Hematopoietic multipotent progenitor cell treated with erythropoietin and hydrocortisone succinate and interleukin-3 and kit ligand, for 17 days (in vitro differentiated cells): ENCODE results near the gene SPECC1.
A peak's percentile ranks its signal among the peaks of the same experiment; 100 is the strongest.
"Not testable (repeated sequence)": the region's sequence is repeated elsewhere in the genome, so short reads cannot be mapped to it uniquely, and the experiment has no call there.

ENCODE experiments used
- DNase-seq: peaks from one replicate; pipeline ENCODE4 v3.0.0-alpha.2; 2015; ENCODE audit warnings: low spot score

Gene SPECC1, protein sequence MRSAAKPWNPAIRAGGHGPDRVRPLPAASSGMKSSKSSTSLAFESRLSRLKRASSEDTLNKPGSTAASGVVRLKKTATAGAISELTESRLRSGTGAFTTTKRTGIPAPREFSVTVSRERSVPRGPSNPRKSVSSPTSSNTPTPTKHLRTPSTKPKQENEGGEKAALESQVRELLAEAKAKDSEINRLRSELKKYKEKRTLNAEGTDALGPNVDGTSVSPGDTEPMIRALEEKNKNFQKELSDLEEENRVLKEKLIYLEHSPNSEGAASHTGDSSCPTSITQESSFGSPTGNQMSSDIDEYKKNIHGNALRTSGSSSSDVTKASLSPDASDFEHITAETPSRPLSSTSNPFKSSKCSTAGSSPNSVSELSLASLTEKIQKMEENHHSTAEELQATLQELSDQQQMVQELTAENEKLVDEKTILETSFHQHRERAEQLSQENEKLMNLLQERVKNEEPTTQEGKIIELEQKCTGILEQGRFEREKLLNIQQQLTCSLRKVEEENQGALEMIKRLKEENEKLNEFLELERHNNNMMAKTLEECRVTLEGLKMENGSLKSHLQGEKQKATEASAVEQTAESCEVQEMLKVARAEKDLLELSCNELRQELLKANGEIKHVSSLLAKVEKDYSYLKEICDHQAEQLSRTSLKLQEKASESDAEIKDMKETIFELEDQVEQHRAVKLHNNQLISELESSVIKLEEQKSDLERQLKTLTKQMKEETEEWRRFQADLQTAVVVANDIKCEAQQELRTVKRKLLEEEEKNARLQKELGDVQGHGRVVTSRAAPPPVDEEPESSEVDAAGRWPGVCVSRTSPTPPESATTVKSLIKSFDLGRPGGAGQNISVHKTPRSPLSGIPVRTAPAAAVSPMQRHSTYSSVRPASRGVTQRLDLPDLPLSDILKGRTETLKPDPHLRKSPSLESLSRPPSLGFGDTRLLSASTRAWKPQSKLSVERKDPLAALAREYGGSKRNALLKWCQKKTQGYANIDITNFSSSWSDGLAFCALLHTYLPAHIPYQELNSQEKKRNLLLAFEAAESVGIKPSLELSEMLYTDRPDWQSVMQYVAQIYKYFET

DNA sequence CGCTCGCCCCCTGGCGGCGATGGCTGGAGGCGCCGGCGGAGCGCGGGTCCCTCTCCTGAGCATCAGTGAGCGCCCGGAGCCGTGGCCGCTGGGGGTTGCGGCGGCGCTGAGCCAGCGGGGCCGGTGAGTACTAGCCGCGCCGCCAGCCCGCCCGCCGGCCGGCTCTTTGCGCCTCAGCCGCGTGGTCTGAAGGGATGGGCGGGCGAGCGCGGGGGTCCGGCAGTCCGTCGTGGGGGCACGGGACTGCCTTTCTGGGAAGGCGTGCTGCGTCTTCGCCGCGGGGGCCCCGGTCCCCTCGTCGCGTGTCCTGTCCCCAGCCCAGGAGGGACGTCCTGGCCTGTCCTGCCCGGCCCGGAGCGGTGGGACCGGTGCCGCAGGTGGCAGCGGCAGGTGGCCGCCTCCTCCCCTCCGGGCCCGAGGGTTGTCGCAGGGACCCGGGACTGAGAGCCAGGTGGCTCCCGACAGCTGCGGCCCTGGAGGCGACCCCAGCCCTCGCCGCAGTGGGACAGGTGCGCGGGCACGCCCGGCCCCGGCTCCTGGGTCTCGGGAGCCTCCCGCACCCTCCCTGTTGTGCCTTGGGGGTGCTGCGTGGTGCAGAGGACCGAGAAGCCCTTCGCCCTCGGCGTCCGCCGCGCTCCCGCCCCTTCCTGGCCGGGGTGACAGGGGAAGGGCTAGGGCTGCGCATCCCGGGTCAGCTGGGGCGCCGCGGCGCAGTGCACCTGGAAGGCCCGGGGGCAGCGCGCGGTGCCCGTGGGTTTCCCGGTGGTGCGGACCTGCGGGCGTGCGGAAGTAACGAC, at the start of gene SPECC1:
SPECC1 (plus strand) TSS at position 58 of the 797 bp plus-strand sequence. CDS start 87,293 bp downstream, outside the sequence.
- peak; percentile 91 for DNase-seq

DNA sequence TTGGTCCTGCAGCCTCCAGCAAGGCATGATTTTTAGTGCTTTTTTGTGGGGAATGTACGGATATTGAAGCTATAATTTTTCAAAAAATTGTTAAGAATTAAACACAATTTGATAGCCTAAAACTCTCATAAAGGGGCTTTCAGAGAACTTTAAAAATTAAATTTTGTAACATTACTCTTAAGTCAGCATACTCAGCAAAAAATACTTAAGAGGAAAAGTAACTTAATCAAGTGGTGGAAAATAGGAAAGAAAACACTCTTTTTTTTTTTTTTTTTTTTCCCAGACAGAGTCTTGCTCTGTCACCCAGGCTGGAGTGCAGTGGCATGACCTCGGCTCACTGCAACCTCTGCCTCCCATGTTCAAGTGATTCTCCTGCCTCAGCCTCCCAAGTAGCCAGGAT, 46.2 kb upstream of the SPECC1 start:
- DNase-seq, result not testable (repeated sequence)

DNA sequence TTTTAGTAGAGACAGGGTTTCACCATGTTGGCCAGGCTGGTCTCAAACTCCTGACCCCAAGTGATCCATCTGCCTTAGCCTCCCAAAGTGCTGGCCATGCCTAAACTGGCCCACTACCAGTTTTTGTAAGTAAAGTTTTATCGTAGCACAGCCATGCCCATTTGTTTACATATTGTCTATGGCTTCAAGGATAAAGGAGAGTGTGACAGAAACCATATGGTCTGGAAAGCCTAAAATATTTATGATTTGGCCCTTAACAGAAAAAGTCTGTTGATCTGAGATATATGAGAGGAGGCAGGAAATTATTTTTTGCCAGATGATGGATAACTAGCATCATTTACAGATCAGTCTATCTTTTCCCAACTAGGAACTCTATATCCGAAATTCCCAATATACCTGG, 36.0 kb upstream of the SPECC1 start:
- DNase-seq, result no peak

DNA sequence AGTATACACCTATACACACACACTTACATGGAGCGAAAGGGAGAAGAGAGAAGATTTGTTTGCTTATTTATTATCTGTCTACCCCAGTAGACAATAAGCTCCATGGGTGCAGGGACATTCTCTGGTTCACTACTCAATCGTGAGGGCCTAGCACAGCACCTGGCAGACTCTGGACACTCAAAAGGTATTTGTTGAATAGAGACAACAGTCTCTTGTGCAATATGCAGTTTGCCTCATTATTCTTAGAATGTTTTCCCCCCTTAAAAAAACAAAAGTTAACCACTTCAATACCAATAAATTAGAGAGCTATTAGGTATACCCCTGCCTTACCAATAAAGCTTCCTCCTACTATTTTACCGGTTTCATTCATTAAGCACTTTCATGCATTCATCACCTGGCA, 33.6 kb upstream of the SPECC1 start:
- no peak for DNase-seq

DNA sequence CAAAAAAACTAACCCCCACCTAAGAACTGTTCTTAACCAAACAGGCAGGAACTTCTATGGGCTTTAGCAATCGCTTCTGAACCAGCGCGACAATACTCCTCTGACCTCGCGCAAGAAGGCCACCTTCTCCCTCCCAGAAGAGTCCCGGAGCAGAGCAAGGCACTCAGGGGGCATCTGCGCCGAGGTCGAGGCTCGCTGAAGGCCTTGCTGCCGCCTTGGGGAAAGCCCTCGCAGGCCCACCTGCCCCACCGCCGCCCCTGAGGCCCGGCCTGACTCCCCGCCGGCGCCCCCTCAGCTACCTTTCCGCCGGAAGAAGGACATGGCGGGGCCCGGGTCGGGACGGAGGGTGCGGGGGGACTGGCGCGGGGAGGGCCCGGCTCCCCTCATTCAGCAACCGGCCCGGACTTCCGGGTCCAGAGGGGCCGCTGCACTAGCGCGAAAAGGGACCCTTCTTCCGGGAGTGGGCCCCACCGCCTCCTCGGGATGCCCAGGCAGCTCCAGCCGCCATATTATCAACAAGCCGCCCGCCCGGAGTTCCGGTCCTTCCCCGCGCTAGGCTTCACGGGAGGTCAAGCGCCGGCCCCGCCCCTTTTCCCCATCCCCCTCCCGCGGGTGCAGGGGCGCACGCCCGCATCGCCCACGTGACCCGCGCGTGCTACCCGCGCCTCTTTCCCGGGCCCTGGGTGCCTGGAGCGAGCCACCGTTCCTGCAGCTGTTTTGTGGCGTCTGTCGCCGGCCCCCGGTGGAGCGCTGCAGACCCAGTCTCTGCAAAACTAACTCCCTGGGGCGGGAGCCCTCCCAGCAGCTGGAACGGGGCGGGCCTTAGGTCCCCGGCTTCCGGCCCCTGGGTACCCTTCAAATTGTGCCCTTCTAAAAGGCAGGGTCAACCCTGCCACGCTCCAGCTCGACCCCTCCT, 31.6 kb upstream of the SPECC1 start, which contains the start of gene AKAP10:
AKAP10 (minus strand) TSS at position 536 of the 916 bp plus-strand sequence; CDS start at position 387, 149 bp downstream.
- DNase-seq, result peak; percentile 88

DNA sequence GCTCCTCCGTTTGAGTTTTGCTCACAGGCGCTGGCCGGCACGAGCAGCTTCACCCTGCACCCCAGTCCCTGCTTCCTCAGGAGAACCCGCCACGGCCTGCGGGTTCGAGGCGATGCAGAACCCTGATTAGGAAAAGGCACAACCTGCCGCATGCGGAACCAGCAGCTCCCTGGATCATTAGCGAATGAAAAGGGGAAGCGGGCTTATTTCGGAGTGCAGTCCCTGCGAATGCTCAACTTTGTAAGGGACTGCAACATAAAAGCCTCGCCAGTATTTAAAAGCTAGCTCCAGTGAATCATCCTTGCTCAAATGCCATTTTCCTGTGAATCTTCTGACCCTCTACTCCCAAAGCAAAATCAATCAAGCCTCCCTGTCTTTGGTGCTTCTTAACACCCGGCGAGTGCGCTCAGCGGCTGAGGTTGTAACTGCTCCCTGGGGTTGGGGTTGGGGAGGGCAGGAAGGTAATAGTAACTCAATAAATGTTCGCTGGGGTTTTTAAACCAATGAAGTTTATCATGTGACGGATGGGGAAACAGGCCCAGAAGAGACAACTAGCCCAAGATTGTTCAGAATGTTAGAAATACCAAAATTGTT, 30.9 kb upstream of the SPECC1 start:
- no peak for DNase-seq

DNA sequence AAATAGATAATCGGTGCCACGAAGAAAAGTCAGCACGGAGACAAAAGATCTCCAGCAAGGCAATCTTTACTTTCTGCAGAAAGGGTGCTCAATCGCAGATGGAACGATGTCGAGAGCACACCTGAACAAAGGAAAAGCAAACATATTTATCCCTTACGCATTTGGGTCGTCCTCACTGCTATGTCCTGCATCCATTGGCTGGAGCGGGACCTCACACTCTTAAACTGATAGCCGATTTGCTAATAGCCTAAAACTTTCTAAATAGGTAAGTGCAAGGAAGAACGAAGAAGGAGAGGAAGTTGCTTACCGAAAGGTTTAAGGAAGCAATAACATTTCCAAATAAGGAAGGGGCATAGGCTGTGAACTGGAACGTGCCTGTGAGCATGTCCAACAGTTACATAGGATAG, 30.4 kb upstream of the SPECC1 start:
- no peak for DNase-seq

DNA sequence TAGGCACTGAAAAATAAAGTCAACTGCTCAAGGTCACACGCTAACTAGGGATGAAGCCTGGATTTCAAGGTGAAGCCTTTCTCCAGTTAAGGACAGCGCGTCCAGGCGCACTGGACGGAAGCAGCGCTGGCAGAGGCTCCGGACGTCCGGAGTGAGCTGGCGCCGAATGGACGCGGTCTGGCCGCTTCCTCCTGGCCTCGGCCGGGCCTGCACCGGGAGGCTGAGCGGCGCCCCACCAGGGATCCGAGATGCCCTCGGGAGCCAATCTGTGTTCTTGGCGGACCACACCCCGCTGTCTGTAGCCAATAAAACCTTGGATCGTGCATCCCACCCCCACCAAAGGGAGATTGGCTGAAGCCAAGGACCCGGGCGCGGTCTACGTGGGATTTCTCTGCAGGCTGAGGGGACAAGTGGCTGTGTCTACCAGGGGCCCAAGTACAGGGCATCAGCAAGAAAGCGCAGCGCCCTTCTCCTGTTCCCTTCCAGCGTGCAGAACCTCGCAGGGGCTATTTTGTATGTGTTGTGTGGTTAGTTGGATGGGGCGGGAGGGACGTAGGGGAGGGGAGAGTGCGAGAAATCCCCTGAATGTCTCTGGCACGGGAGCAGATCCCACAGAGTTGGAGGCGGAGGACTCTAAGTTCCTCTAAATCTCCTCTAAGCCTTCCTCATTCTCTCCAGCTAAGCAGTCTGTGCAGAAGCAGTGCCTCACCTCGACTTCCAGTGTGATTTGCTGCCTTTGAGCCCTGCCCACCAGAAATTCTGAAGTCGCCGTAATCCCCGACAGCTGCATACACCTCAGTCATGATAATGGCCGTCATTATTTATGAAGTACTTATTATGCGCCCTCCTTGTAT, 29.0 kb upstream of the SPECC1 start:
- no peak for DNase-seq

DNA sequence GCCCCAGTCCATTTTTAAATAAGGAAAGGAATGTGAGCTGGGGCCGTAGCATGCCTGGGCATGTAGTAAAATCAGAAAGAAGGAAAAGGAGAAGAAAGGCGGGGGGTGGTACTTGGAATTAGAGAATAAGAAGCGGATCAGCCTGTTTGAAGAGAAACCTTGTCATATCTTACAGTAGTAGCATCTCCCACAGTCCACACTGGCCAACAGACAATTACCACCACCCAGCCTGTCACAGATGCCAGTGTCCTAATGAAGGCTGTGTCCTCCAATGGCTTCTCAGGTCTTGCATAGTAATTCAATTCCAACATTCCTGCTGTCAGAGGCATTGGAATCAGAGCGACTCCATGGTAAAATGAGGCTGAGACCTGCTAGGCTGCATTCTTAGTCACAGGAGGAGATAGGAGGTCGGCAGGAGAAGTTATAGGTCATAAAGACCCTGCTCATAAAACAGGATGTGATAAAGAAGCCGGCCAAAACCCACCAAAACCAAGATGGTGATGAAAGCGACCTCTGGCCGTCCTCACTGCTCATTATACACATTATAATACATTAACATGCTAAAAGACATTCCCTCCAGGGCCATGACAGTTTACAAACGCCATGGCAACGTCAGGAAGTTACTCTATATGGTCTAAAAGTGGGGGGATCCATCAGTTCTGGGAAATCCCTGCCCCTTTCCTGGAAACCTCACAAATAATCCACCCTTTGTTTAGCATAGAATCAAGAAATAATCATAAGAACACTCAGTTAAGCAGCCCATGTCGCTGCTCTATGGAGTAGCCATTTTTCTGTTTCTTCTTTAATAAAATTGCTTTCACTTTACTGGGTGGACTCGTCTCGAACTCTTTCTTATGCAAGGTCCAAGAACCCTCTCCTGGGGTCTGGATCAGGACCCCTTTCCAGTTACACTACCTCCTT, 22.0 kb upstream of the SPECC1 start:
- DNase-seq, result no peak

DNA sequence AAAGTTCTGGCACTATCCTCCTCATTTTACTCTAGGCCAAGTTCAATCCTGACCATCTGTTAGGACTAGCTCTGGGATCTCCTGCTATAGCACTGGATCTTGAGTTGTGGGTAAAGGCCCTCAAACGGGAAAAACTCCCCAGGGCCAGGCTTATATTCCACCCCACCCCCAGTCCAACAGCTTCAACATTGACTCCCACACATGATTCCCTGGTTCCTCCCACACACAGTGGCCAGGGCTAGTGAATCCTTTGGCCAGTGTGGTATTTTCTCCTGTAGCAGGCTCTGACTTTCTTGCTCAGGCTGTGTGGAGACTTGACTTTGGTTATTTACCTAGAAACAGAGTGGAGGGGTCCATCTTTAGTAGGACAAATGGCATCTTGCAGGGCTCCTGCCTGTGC, 21.3 kb upstream of the SPECC1 start:
- no peak for DNase-seq

DNA sequence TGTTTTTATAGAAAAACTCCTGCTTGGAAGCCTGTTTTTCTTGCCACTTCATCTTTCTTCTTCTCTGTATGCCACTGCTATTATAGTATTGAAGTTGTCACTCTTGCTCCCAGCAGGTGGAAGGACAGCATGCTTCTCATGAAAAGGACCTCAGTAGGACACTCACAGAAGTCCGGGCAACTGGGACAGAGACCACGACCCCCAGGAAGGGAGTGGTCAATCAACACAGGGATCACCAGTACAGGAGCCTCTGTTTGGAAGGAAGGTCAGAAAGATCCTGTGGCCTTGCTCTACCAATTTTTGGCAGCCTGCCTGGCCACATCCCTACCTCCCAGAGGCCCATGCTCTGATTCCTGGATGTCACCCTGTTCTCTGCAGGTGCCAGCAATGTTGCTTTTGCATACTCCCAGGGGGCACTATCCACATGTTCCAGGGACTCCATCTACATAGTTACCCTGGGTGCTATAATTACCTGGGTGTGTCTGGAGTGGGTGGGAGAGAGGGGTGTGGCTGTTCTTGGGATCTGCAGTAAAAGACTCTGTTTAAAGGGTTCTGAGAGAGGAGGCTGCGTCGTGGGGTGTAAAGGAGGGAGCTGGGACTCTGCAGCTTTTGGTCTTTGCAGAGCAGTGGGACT, 17.8 kb upstream of the SPECC1 start:
- no peak for DNase-seq

DNA sequence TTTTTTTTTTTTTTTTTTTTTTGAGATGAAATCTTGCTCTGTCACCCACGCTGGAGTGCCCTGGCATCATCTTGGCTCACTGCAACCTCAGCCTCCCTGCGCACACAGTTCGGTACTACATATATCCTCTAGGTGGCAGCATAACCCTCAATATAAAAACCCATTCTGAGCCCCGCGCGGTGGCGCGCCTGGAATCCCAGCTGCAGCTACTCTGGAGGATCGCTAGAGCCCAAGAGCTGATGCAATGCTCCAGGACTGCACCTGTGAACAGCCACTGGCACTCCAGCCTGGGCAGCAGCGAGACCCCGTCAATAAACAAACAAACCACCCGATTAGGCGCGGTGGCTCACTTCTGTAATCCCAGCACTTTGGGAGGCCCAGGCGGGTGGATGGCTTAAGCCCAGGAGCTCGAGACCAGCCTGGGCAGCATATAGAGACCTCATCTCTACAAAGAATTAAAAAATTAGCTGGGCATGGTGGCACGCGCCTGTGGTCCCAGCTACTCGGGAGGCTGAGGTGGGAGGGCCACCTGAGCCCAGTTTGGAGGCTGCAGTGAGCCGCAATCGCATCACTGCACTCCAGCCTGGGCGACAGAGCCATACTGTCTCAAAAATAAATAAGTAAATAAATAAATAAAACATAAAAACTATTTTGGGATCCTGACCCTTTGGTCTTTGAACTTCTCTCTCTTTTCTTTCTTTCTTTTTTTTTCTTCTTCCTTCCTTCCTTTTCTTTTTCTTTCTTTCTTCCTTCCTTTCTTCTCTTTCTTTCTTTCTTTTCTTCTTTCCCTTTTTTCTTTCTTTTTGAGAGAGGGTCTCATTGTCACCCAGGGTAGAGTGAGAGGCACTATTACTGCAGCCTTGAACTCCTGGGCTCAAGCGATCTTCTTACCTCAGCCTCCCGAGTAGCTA, 16.1 kb upstream of the SPECC1 start:
- DNase-seq, result peak; percentile 92

DNA sequence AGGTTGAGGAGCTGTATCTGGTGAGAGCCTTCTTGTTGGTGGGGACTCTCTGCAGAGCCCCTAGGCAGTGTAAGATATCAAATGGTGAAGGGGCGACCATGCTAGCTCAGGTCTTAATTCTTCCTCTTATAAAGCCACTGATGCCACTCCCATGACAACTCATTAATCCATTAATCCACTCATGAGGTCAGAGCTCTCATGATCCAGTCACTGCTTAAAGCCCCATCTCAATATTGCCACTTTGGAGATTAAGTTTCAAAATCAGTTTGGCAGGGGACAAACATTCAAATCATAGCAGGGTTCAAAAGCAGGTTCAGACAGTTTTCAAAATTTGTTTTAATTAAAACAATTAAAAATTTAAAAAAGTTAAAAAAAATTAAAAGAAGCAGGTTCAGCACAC, 13.1 kb upstream of the SPECC1 start:
- no peak for DNase-seq

DNA sequence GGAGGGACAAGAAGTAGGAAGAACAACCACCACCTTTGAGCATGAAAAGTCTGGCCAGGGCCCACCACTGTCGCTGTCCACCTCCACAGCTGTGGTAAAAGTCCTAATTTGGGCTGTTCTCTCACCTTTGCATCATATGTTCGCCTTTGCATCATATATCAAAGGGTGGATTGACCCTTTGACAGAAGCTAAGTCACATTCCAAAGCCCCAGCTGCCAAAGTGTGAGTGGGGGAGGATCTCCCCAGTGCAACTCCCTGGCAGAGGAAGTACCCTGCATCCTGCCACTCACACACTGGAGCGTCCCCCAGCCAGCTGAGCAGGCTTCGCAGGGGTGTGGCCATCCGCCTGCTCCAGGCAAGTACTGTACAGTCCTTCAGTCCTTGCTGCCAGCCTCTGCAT, 12.7 kb upstream of the SPECC1 start:
- DNase-seq, result no peak

DNA sequence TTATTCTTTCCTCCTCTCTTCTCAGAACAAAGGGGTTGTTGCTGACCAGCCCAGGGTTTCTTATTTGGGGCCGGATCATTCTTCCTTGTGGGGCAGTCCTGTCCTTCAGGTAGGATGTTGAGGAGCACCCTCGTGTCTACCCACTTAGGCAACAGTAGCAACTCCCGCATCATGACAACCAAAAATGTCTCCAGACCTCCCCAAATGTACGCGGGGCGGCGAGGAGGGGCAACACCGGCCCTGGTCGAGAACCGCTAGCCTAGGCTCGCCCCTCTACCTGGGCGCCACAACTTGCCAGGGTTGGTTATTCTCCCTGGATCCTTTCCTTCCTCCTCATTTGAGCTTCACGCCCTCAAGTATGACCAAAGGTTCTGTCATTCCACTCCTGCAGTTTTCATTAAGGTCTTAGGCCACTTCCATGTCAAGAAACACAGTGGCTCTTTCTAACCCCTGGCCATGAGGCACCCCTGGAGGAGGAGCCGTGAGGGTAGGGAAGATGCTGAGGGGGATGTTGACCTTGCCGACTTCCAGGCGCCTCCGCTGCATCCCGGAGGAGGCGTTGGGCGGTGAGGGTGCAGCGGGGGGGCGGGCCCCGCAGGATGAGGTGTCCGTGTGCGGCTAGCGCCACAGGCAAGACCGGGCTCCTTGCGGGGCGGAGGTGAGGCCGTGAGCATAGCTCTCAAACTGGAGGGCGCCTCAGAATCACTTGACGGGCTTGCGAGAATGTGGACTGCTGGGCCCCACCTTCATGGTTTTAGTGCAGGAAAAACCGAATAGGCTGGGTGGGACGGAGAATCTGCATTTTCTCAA, 712 bp upstream of the SPECC1 start:
- DNase-seq, result no peak

DNA sequence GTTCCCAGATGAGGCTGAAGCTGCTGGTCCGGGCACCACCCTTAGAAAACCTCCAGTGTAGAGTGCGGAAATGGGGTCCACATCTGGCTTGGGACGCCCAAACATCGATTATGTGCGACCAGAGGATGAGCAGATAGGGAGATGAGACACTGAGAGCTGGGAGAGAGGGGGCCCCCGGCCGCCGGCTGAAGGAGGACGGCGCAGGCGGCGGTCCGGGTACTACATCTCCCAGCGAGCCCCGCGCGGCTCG, 182 bp upstream of the SPECC1 start:
- no peak for DNase-seq
